Measurements from ENCODE around the gene MYLK.

- TF ChIP-seq EP300 (IDR thresholded peaks at IDR 0.05) (no peak), CTCF (IDR thresholded peaks at IDR 0.05) (no peak), POLR2A (IDR thresholded peaks at IDR 0.05) (no peak)
These were observed 36.3 kb upstream of the MYLK start for GRCh38 chr3:123920383-123920782.

All from stomach (tissue), 4 donors.